ENCODE data around the gene FBLN2. TPM values are rescaled to one million over a fixed set of nuclear protein-coding genes. Genes with fewer than 3 reads are reported as not detected.

FBLN2 gene
- total and polyA plus RNA-seq, 10 of the 15 experiments (the other 5 are each of a cell fraction or from before 2014, with no cell fraction given): 0.03 to 0.41 (median 0.12) TPM; not detected in 2

GRCh38 chr3:13584427-13584891 is 35.5 kb downstream of the FBLN2 start:
- Histone ChIP-seq H3K9ac (ENCODE audit: control insufficient read depth, insufficient read depth, low read length) (no peak overlapping the region), H3K36me3 (ENCODE audit: control insufficient read depth in 2 of 2, insufficient read depth in 2 of 2, low read length in 1 of 2) (no peaks in the 10 kb centered on the region), H3K27me3 (replicated peaks in 1 of 2; ENCODE audit: control insufficient read depth in 2 of 2, insufficient read depth in 2 of 2, low read length in 1 of 2) (no peaks in the 10 kb centered on the region; a peak in 2 of 4 replicates), H3K27ac (ENCODE audit: control insufficient read depth, insufficient read depth) (no peak overlapping the region), H2AFZ (ENCODE audit: control insufficient read depth, low read depth, low read length) (no peak overlapping the region), H3K4me1 (ENCODE audit: control insufficient read depth, insufficient read depth, low read length) (no peaks in the 10 kb centered on the region), H4K20me1 (ENCODE audit: control insufficient read depth, insufficient read depth) (no peaks in the 10 kb centered on the region), H3K9me3 (replicated peaks; ENCODE audit: control insufficient read depth, insufficient read depth, low read length) (no peaks in the 10 kb centered on the region), H3K4me2 (ENCODE audit: control insufficient read depth, insufficient read depth) (no peak overlapping the region), H3K79me2 (ENCODE audit: control insufficient read depth, insufficient read depth, low read length) (no peaks in the 10 kb centered on the region), H3K4me3 (no peak overlapping the region)
- ATAC-seq (no peak), FAIRE-seq (no peak), DNase-seq (ENCODE audit: low read depth, low spot score) (no peak)
- ChIA-PET CTCF (interaction anchor here (1.3 kb wide), 1 partner anchor 67 kb away, joined by 5 read pairs; no protein-coding TSS in a partner anchor), RAD21 (ENCODE audit: unreplicated experiment) (no interaction called here), POLR2A (no interaction called here), SMC1A (ENCODE audit: uncharacterized antibody, unreplicated experiment) (no interaction called here)
- intact Hi-C loops (cut with micrococcal nuclease; ENCODE audit: unreplicated experiment): no loop called here
- WGBS (ENCODE audit: insufficient coverage, insufficient replicate concordance, low lambda C conversion rate, missing lambda C conversion rate): 7% methylated on average over 8 of the region's 8 CpGs
- TF ChIP-seq CEBPZ (IDR thresholded peaks at IDR 0.05; ENCODE audit: low read depth, low read length) (no peak), NFYB (IDR thresholded peaks at IDR 0.05; ENCODE audit: insufficient read depth, low read depth, low read length) (no peak), DPF2 (IDR thresholded peaks at IDR 0.05) (no peak), YY1 (IDR thresholded peaks at IDR 0.05; ENCODE audit: low read depth, low read length) (no peak)
- BruUV-seq (replicated peaks): no TSS peak
- in situ Hi-C loops (cut with MboI): no loop called here

- DNase-seq (ENCODE audit: low read depth, low spot score) (no peak), FAIRE-seq (no peak), ATAC-seq (no peak)
- H3K36me3 ChIP-seq (ENCODE audit: control insufficient read depth in 2 of 2, insufficient read depth in 2 of 2, low read length in 1 of 2): no peaks in the 10 kb centered on the region
- intact Hi-C loops (cut with micrococcal nuclease; ENCODE audit: unreplicated experiment): no loop called here
- H3K79me2 ChIP-seq (ENCODE audit: control insufficient read depth, insufficient read depth, low read length): no peaks in the 10 kb centered on the region
- no peak overlapping the region for H3K4me2 ChIP-seq (ENCODE audit: control insufficient read depth, insufficient read depth)
- POLR2A ChIA-PET: no interaction called here
- CTCF ChIA-PET: interaction anchor here (1.3 kb wide), 1 partner anchor 66 kb away, joined by 5 read pairs; no protein-coding TSS in a partner anchor
- RAD21 ChIA-PET (ENCODE audit: unreplicated experiment): no interaction called here
- H2AFZ ChIP-seq (ENCODE audit: control insufficient read depth, low read depth, low read length): no peak overlapping the region
- H3K27ac ChIP-seq (ENCODE audit: control insufficient read depth, insufficient read depth): no peak overlapping the region
- 29% methylated on average over 5 of the region's 5 CpGs for WGBS (ENCODE audit: insufficient coverage, insufficient replicate concordance, low lambda C conversion rate, missing lambda C conversion rate)
- H3K9ac ChIP-seq (ENCODE audit: control insufficient read depth, insufficient read depth, low read length): no peak overlapping the region
- in situ Hi-C loops (cut with MboI): no loop called here
- SMC1A ChIA-PET (ENCODE audit: uncharacterized antibody, unreplicated experiment): no interaction called here
- H3K9me3 ChIP-seq (replicated peaks; ENCODE audit: control insufficient read depth, insufficient read depth, low read length): no peaks in the 10 kb centered on the region
- no TSS peak for BruUV-seq (replicated peaks)
- H3K4me3 ChIP-seq: no peak overlapping the region
- H3K4me1 ChIP-seq (ENCODE audit: control insufficient read depth, insufficient read depth, low read length): no peaks in the 10 kb centered on the region
- no peaks in the 10 kb centered on the region; a peak in 2 of 4 replicates for H3K27me3 ChIP-seq (replicated peaks in 1 of 2; ENCODE audit: control insufficient read depth in 2 of 2, insufficient read depth in 2 of 2, low read length in 1 of 2)
- no peaks in the 10 kb centered on the region for H4K20me1 ChIP-seq (ENCODE audit: control insufficient read depth, insufficient read depth)
- TF ChIP-seq IRF5 (IDR thresholded peaks at IDR 0.05; ENCODE audit: borderline replicate concordance): no peak
- TF ChIP-seq SREBF2 (IDR thresholded peaks at IDR 0.05; ENCODE audit: low read length): no peak
- no peak for TF ChIP-seq BCLAF1 (IDR thresholded peaks at IDR 0.05)
- no peak for TF ChIP-seq PAX8 (IDR thresholded peaks at IDR 0.05)
Observed at GRCh38 chr3:13584901-13585300, 36.0 kb downstream of the FBLN2 start.

All from GM12878 (cell line).